HCT116 (cell line): Measurements from ENCODE around the gene CNBD2.

Experiments used
- POLR2A ChIP-seq: IDR thresholded peaks from 2 replicates; pipeline ENCODE4 v1.7.0; 2011; ENCODE audit warnings: borderline replicate concordance; ENCODE audit not compliant: insufficient read depth, insufficient read length; ENCODE audit errors: extremely low read depth
- TF ChIP-seq, protein P1 (sequence below), 3 experiments: fragments of 200-600 bp in 1 of 3; sonication (generic) in 1 of 3; IDR thresholded peaks in 2 of 3; conservative IDR thresholded peaks in 1 of 3; 2 replicates each; pipeline ENCODE4 v1.5.1; 2012 to 2017; ENCODE audit warnings: low read depth in 2 of 3, low read length in 2 of 3, antibody characterized with exemption in 1 of 3, borderline replicate concordance in 1 of 3, control low read depth in 1 of 3, mild to moderate bottlenecking in 1 of 3, mixed read lengths in 1 of 3, mixed run types in 1 of 3, moderate library complexity in 1 of 3; ENCODE audit not compliant: insufficient read depth in 1 of 3

DNA sequence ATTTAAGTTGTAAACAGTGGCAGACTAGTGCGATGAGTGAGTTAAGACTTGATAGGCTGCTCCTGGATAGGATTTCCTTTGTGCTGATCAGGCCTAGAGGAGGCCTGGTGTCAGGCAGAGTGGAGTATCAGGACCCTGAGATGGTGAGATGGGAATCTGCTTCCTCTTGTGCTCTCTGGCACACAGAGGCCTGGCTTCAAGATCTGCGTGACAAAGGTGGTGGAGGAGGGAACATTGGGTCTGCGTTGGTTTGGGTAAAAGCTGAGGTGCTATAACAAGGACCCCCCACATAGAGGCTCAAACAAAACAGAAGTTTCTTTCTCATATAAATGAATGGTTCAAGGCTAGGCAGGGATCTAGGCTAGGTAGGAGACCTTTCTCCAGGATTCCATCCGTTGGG, 34.3 kb upstream of the CNBD2 start:
- TF ChIP-seq, protein P1, sequence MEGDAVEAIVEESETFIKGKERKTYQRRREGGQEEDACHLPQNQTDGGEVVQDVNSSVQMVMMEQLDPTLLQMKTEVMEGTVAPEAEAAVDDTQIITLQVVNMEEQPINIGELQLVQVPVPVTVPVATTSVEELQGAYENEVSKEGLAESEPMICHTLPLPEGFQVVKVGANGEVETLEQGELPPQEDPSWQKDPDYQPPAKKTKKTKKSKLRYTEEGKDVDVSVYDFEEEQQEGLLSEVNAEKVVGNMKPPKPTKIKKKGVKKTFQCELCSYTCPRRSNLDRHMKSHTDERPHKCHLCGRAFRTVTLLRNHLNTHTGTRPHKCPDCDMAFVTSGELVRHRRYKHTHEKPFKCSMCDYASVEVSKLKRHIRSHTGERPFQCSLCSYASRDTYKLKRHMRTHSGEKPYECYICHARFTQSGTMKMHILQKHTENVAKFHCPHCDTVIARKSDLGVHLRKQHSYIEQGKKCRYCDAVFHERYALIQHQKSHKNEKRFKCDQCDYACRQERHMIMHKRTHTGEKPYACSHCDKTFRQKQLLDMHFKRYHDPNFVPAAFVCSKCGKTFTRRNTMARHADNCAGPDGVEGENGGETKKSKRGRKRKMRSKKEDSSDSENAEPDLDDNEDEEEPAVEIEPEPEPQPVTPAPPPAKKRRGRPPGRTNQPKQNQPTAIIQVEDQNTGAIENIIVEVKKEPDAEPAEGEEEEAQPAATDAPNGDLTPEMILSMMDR (IDR thresholded peaks at IDR 0.05 in 2 of 3, conservative IDR thresholded peaks at IDR 0.05 in 1 of 3; ENCODE audit: borderline replicate concordance in 1 of 3, insufficient read depth in 1 of 3, low read depth in 2 of 3, low read length in 2 of 3), result no peak
- no peak for TF ChIP-seq POLR2A
